Tibial nerve (tissue), 4 donors: Measurements from ENCODE around the gene PHETA1. TPM values are rescaled to one million over a fixed set of nuclear protein-coding genes. Genes with fewer than 3 reads are reported as not detected.

Experiments
- DNase-seq, 2 donors: peaks; one replicate each; pipeline ENCODE4 v3.0.0-alpha.2; 2019; ENCODE audit warnings: low spot score in 2 of 2
- H3K27ac ChIP-seq, 4 donors: fragments of 200-600 bp; sonication (generic) in 3 of 4; one replicate each; pipeline ENCODE4 v1.5.1; 2017 to 2019; ENCODE audit warnings: mild to moderate bottlenecking in 1 of 4
- H3K27me3 ChIP-seq, 2 donors: fragments of 200-600 bp; sonication (generic) in 1 of 2; one replicate each; pipeline versions ENCODE4 v1.5.1 to v1.6.0; 2017 to 2019
- H3K36me3 ChIP-seq, 3 donors: fragments of 200-600 bp; sonication (generic); one replicate each; pipeline ENCODE4 v1.5.1; 2018 to 2019
- H3K4me1 ChIP-seq, 4 donors: fragments of 200-600 bp; sonication (generic) in 3 of 4; one replicate each; pipeline ENCODE4 v1.5.1; 2017 to 2019
- H3K4me3 ChIP-seq, 4 donors: fragments of 200-600 bp; sonication (generic) in 3 of 4; one replicate each; pipeline ENCODE4 v1.5.1; 2017 to 2019; ENCODE audit warnings: mild to moderate bottlenecking in 1 of 4, moderate library complexity in 1 of 4
- H3K9me3 ChIP-seq, 4 donors: fragments of 200-600 bp; sonication (generic) in 3 of 4; one replicate each; pipeline ENCODE4 v1.5.1; 2017 to 2019
- CTCF ChIP-seq, 5 experiments: fragments of 200-600 bp in 3 of 5; fragments of 450-650 bp in 2 of 5; sonication (generic) in 3 of 5; IDR thresholded peaks; one replicate each; pipeline ENCODE4 v1.5.1; 2016 to 2019; ENCODE audit warnings: antibody characterized with exemption in 5 of 5, mild to moderate bottlenecking in 3 of 5, moderate library complexity in 2 of 5
- EP300 ChIP-seq, 2 donors: sonication (generic); formaldehyde crosslinking; IDR thresholded peaks; one replicate each; pipeline ENCODE4 v1.6.1; 2017; ENCODE audit warnings: antibody characterized with exemption in 2 of 2, mild to moderate bottlenecking in 1 of 2
- POLR2A ChIP-seq, 2 donors: fragments of 450-650 bp; IDR thresholded peaks; one replicate each; pipeline ENCODE4 v1.6.1; 2017; ENCODE audit warnings: antibody characterized with exemption in 2 of 2, mild to moderate bottlenecking in 2 of 2, moderate library complexity in 2 of 2
- WGBS, 2 donors: methylation state at CpG; one replicate each; pipeline ENCODE4 v1.1.5; 2018; 5-methylcytosine and 5-hydroxymethylcytosine counted together
- total RNA-seq, 4 donors: library from RNA; depleted of rRNA; stranded (reverse); fragments of >200 nt; gene quantifications; one replicate each; pipeline ENCODE4 v1.1.0, GENCODE V29; 2016

Gene PHETA1
- total RNA-seq, 4 donors from 2014 or later: 12.7 to 26.6 (median 18.3) TPM

GRCh38 chr12:111393700-111394300 lies 24.9 kb upstream of the PHETA1 start:
- peak; percentile 21 to 52 for DNase-seq
- H3K4me1 ChIP-seq: peaks cover 0 to 9% (median 3%) of the 10 kb centered on the region in 4 donors
- TF ChIP-seq EP300 (IDR thresholded peaks at IDR 0.05) (peak; percentile 40 to 62), CTCF (IDR thresholded peaks at IDR 0.05) (no peak), POLR2A (IDR thresholded peaks at IDR 0.05) (no peak)

GRCh38 chr12:111390910-111391309 lies 22.0 kb upstream of the PHETA1 start:
- WGBS, 2 donors: 80 to 88% methylated on average over 9 of the region's 9 CpGs
- Histone ChIP-seq H3K27ac (no peak overlapping the region), H3K9me3 (no peaks in the 10 kb centered on the region), H3K36me3 (no peaks in the 10 kb centered on the region), H3K4me3 (no peak overlapping the region), H3K27me3 (no peaks in the 10 kb centered on the region), H3K4me1 (no peaks in the 10 kb centered on the region)
- no peak for DNase-seq
- TF ChIP-seq POLR2A (IDR thresholded peaks at IDR 0.05) (no peak), EP300 (IDR thresholded peaks at IDR 0.05) (no peak), CTCF (IDR thresholded peaks at IDR 0.05) (no peak)

More at GRCh38 chr12:111393700-111394300, 24.9 kb upstream of the PHETA1 start:
- Histone ChIP-seq H3K4me3 (no peak overlapping the region), H3K27me3 (no peaks in the 10 kb centered on the region), H3K9me3 (no peaks in the 10 kb centered on the region), H3K36me3 (no peaks in the 10 kb centered on the region), H3K27ac (peak overlapping the region in 1 of 4 donors; percentile 67)
- 55 to 79% methylated on average over 8 of the region's 8 CpGs for WGBS, 2 donors

- H3K9me3 ChIP-seq: no peaks in the 10 kb centered on the region
- no peak overlapping the region for H3K27ac ChIP-seq
- no peak overlapping the region for H3K4me3 ChIP-seq
- 62 to 75% methylated on average over 6 to 7 of the region's 7 CpGs for WGBS, 2 donors
- DNase-seq: no peak
- no peaks in the 10 kb centered on the region for H3K36me3 ChIP-seq
- no peaks in the 10 kb centered on the region for H3K27me3 ChIP-seq
- no peaks in the 10 kb centered on the region for H3K4me1 ChIP-seq
- no peak for TF ChIP-seq EP300 (IDR thresholded peaks at IDR 0.05)
- no peak for TF ChIP-seq CTCF (IDR thresholded peaks at IDR 0.05)
- TF ChIP-seq POLR2A (IDR thresholded peaks at IDR 0.05): no peak
Observed at GRCh38 chr12:111389635-111390034, 20.7 kb upstream of the PHETA1 start.

- DNase-seq: no peak
- H3K4me1 ChIP-seq: no peaks in the 10 kb centered on the region
- no peak overlapping the region for H3K27ac ChIP-seq
- H3K27me3 ChIP-seq: no peaks in the 10 kb centered on the region
- H3K4me3 ChIP-seq: no peak overlapping the region
- H3K36me3 ChIP-seq: no peaks in the 10 kb centered on the region
- WGBS, 2 donors: 80 to 83% methylated on average over 9 of the region's 9 CpGs
- TF ChIP-seq POLR2A (IDR thresholded peaks at IDR 0.05) (no peak), CTCF (IDR thresholded peaks at IDR 0.05) (no peak), EP300 (IDR thresholded peaks at IDR 0.05) (no peak)
- no peaks in the 10 kb centered on the region for H3K9me3 ChIP-seq
Observed at GRCh38 chr12:111387747-111388323, 18.9 kb upstream of the PHETA1 start.

GRCh38 chr12:111386885-111387284 lies 18.0 kb upstream of the PHETA1 start:
- no peak for DNase-seq
- no peaks in the 10 kb centered on the region for H3K36me3 ChIP-seq
- no peak overlapping the region for H3K4me3 ChIP-seq
- no peaks in the 10 kb centered on the region for H3K4me1 ChIP-seq
- H3K27me3 ChIP-seq: no peaks in the 10 kb centered on the region
- no peak overlapping the region for H3K27ac ChIP-seq
- no peak for TF ChIP-seq EP300 (IDR thresholded peaks at IDR 0.05)
- no peak for TF ChIP-seq CTCF (IDR thresholded peaks at IDR 0.05)
- TF ChIP-seq POLR2A (IDR thresholded peaks at IDR 0.05): no peak
- WGBS, 2 donors: 5 to 6% methylated on average over 3 of the region's 3 CpGs
- H3K9me3 ChIP-seq: no peaks in the 10 kb centered on the region
